ENCODE results near the gene EEIG1. TPM values are rescaled to one million over a fixed set of nuclear protein-coding genes. Genes with fewer than 3 reads are reported as not detected.

EEIG1 gene
- total and polyA plus RNA-seq, 2 experiments from 2014 or later: 6.1 to 9.3 TPM

GRCh38 chr9:127976498-127976897 is 4.3 kb downstream of the EEIG1 start:
- no peaks in the 10 kb centered on the region for H3K9me3 ChIP-seq (ENCODE audit: low read depth)
- TF ChIP-seq EZH2 (IDR thresholded peaks at IDR 0.05; ENCODE audit: insufficient read depth, poor library complexity, severe bottlenecking) (no peak), EZH2phosphoT487 (IDR thresholded peaks at IDR 0.05; ENCODE audit: insufficient read depth, low read depth) (no peak)
- DNase-seq: no peak
- no peaks in the 10 kb centered on the region for H4K20me1 ChIP-seq (ENCODE audit: insufficient read depth)
- no peak overlapping the region for H3K4me3 ChIP-seq
- H3K9me2 ChIP-seq (ENCODE audit: insufficient read depth): no peaks in the 10 kb centered on the region
- no peaks in the 10 kb centered on the region for H3K27me3 ChIP-seq (replicated peaks; ENCODE audit: insufficient read depth)
- no peak overlapping the region for H3K4me2 ChIP-seq (ENCODE audit: unreplicated experiment)
- in situ Hi-C loops (cut with MboI): no loop called here
- H3K79me2 ChIP-seq (ENCODE audit: insufficient read depth): peaks cover 86% of the 10 kb centered on the region
- H3K36me3 ChIP-seq (ENCODE audit: low read depth): no peaks in the 10 kb centered on the region
- no peak overlapping the region for H3K9ac ChIP-seq
- no peak overlapping the region for H3K27ac ChIP-seq
- 62 to 73% methylated on average over 6 of the region's 6 CpGs for WGBS, 2 experiments (ENCODE audit: low coverage in 1 of 2, low lambda C conversion rate in 2 of 2, missing lambda C conversion rate in 2 of 2)
- peaks cover 48% of the 10 kb centered on the region for H3K4me1 ChIP-seq (ENCODE audit: insufficient read depth)
- H3F3A ChIP-seq (ENCODE audit: insufficient read depth): peaks cover 13% of the 10 kb centered on the region
- H2AFZ ChIP-seq: no peak overlapping the region

GRCh38 chr9:127975376-127976315 is 5.1 kb downstream of the EEIG1 start:
- Histone ChIP-seq H3K9me3 (ENCODE audit: low read depth) (no peaks in the 10 kb centered on the region), H3K4me1 (ENCODE audit: insufficient read depth) (peaks cover 45% of the 10 kb centered on the region), H3F3A (ENCODE audit: insufficient read depth) (peaks cover 13% of the 10 kb centered on the region), H3K4me2 (ENCODE audit: unreplicated experiment) (peak overlapping the region; percentile 22), H3K27me3 (replicated peaks; ENCODE audit: insufficient read depth) (no peaks in the 10 kb centered on the region), H3K9me2 (ENCODE audit: insufficient read depth) (no peaks in the 10 kb centered on the region), H2AFZ (no peak overlapping the region), H3K27ac (no peak overlapping the region), H3K79me2 (ENCODE audit: insufficient read depth) (peaks cover 94% of the 10 kb centered on the region), H3K4me3 (no peak overlapping the region), H4K20me1 (ENCODE audit: insufficient read depth) (no peaks in the 10 kb centered on the region), H3K9ac (peak overlapping the region; percentile 8; the same call in 1 of the 2 replicates), H3K36me3 (ENCODE audit: low read depth) (no peaks in the 10 kb centered on the region)
- DNase-seq: peak; percentile 57
- in situ Hi-C loops (cut with MboI): no loop called here
- TF ChIP-seq EZH2 (IDR thresholded peaks at IDR 0.05; ENCODE audit: insufficient read depth, poor library complexity, severe bottlenecking): no peak
- TF ChIP-seq EZH2phosphoT487 (IDR thresholded peaks at IDR 0.05; ENCODE audit: insufficient read depth, low read depth): no peak
- 71 to 79% methylated on average over 10 of the region's 10 CpGs for WGBS, 2 experiments (ENCODE audit: low coverage in 1 of 2, low lambda C conversion rate in 2 of 2, missing lambda C conversion rate in 2 of 2)

- Histone ChIP-seq H3K79me2 (ENCODE audit: insufficient read depth) (peaks cover 98% of the 10 kb centered on the region), H3K9ac (peak overlapping the region; percentile 8; the same call in 1 of the 2 replicates), H3K9me3 (ENCODE audit: low read depth) (no peaks in the 10 kb centered on the region), H3K4me3 (no peak overlapping the region), H3K27me3 (replicated peaks; ENCODE audit: insufficient read depth) (no peaks in the 10 kb centered on the region), H3F3A (ENCODE audit: insufficient read depth) (peaks cover 13% of the 10 kb centered on the region), H3K4me2 (ENCODE audit: unreplicated experiment) (peak overlapping the region; percentile 22), H3K4me1 (ENCODE audit: insufficient read depth) (peaks cover 46% of the 10 kb centered on the region), H3K9me2 (ENCODE audit: insufficient read depth) (no peaks in the 10 kb centered on the region), H4K20me1 (ENCODE audit: insufficient read depth) (no peaks in the 10 kb centered on the region), H2AFZ (no peak overlapping the region), H3K27ac (no peak overlapping the region), H3K36me3 (ENCODE audit: low read depth) (no peaks in the 10 kb centered on the region)
- WGBS, 2 experiments (ENCODE audit: low coverage in 1 of 2, low lambda C conversion rate in 2 of 2, missing lambda C conversion rate in 2 of 2): 32 to 36% methylated on average over 10 of the region's 10 CpGs
- DNase-seq: peak; percentile 64
- TF ChIP-seq EZH2phosphoT487 (IDR thresholded peaks at IDR 0.05; ENCODE audit: insufficient read depth, low read depth) (no peak), EZH2 (IDR thresholded peaks at IDR 0.05; ENCODE audit: insufficient read depth, poor library complexity, severe bottlenecking) (no peak)
- in situ Hi-C loops (cut with MboI): no loop called here
Measured at GRCh38 chr9:127974769-127975261, 6.0 kb downstream of the EEIG1 start.

GRCh38 chr9:127974001-127974768 is 6.6 kb downstream of the EEIG1 start:
- in situ Hi-C loops (cut with MboI): no loop called here
- H3K27me3 ChIP-seq (replicated peaks; ENCODE audit: insufficient read depth): no peaks in the 10 kb centered on the region
- 60 to 63% methylated on average over 10 to 12 of the region's 12 CpGs for WGBS, 2 experiments (ENCODE audit: low coverage in 1 of 2, low lambda C conversion rate in 2 of 2, missing lambda C conversion rate in 2 of 2)
- no peak for DNase-seq
- H3F3A ChIP-seq (ENCODE audit: insufficient read depth): peaks cover 19% of the 10 kb centered on the region
- H4K20me1 ChIP-seq (ENCODE audit: insufficient read depth): no peaks in the 10 kb centered on the region
- H3K27ac ChIP-seq: no peak overlapping the region
- H2AFZ ChIP-seq: no peak overlapping the region
- H3K4me2 ChIP-seq (ENCODE audit: unreplicated experiment): peak overlapping the region; percentile 22
- TF ChIP-seq EZH2phosphoT487 (IDR thresholded peaks at IDR 0.05; ENCODE audit: insufficient read depth, low read depth) (no peak), EZH2 (IDR thresholded peaks at IDR 0.05; ENCODE audit: insufficient read depth, poor library complexity, severe bottlenecking) (no peak)
- no peaks in the 10 kb centered on the region for H3K9me2 ChIP-seq (ENCODE audit: insufficient read depth)
- H3K79me2 ChIP-seq (ENCODE audit: insufficient read depth): peaks cover 98% of the 10 kb centered on the region
- no peak overlapping the region for H3K4me3 ChIP-seq
- peaks cover 52% of the 10 kb centered on the region for H3K4me1 ChIP-seq (ENCODE audit: insufficient read depth)
- 0 out of 2 replicates have a peak overlapping the region, but pooled peaks have one; percentile 8 for H3K9ac ChIP-seq
- H3K9me3 ChIP-seq (ENCODE audit: low read depth): no peaks in the 10 kb centered on the region
- H3K36me3 ChIP-seq (ENCODE audit: low read depth): no peaks in the 10 kb centered on the region

Data from GM23248 (cell line).